Endothelial cell of umbilical vein (primary cell): ENCODE measurements around the gene EMC6. TPM values are rescaled to one million over a fixed set of nuclear protein-coding genes. Genes with fewer than 3 reads are reported as not detected.
A peak's percentile ranks its signal among the peaks of the same experiment; 100 is the strongest.

Experiments used
- BruUV-seq: library from RNA; stranded (reverse); fragments of 400-500 nt; replicated peaks from 2 replicates; lab custom pipeline; 2021; lab: Mats Ljungman, UMichigan
- CTCF ChIA-PET: fragments of 300-600, 350-600 bp; sonication (Branson Sonifier 250); formaldehyde crosslinking; loops from one replicate; lab custom pipeline; 2021; ENCODE audit warnings: antibody characterized with exemption, inconsistent platforms; lab: Charles Lee
- POLR2A ChIA-PET: fragments of 300-600, 350-600 bp; sonication (Branson Sonifier 250); formaldehyde crosslinking; loops from one replicate; lab custom pipeline; 2021; ENCODE audit warnings: antibody characterized with exemption, inconsistent platforms; lab: Charles Lee
- DNase-seq: peaks from one replicate; pipeline ENCODE4 v3.0.0-alpha.2; 2011; ENCODE audit warnings: low read depth, low spot score
- FAIRE-seq: peaks from 2 replicates; lab custom pipeline; 2011; peaks lifted over from hg19 to GRCh38; lab: Jason Lieb, UNC
- H2AFZ ChIP-seq: 2 replicates; pipeline ENCODE4 v1.6.0; 2012; ENCODE audit warnings: low read depth, low read length, control low read depth, inconsistent platforms
- H3K27ac ChIP-seq: 2 replicates; pipeline ENCODE4 v1.5.1; 2011; ENCODE audit warnings: low read depth, mild to moderate bottlenecking, control low read depth, low read length, moderate library complexity; ENCODE audit not compliant: insufficient read depth
- H3K27me3 ChIP-seq, 2 experiments: 2 replicates each; pipeline versions ENCODE4 v1.6.0 to v1.6.1; 2011; ENCODE audit warnings: low read length in 2 of 2, mixed read lengths in 1 of 2; ENCODE audit not compliant: control insufficient read depth in 2 of 2, insufficient read depth in 2 of 2
- H3K36me3 ChIP-seq, 2 experiments: 2 replicates in 1 of 2; 3 replicates in 1 of 2; pipeline ENCODE4 v1.5.1; 2011; ENCODE audit warnings: low read length in 2 of 2, mild to moderate bottlenecking in 1 of 2, moderate library complexity in 1 of 2; ENCODE audit not compliant: control insufficient read depth in 2 of 2, insufficient read depth in 2 of 2; ENCODE audit errors: extremely low read depth in 1 of 2
- H3K4me1 ChIP-seq: 3 replicates; pipeline ENCODE4 v1.5.1; 2011; ENCODE audit warnings: mild to moderate bottlenecking, low read length; ENCODE audit not compliant: control insufficient read depth, insufficient read depth; ENCODE audit errors: extremely low read depth
- H3K4me2 ChIP-seq: 2 replicates; pipeline ENCODE4 v1.6.1; 2011; ENCODE audit warnings: low read length, control low read depth, mixed read lengths; ENCODE audit not compliant: insufficient read depth
- H3K4me3 ChIP-seq, 3 experiments: fragments of 200-600 bp in 1 of 3; sonication (generic), shearing (Covaris generic) in 1 of 3; replicated peaks in 1 of 3; 2 replicates each; pipeline ENCODE4 v1.5.1; 2011 to 2016; ENCODE audit warnings: control low read depth in 3 of 3, low read length in 3 of 3, mild to moderate bottlenecking in 2 of 3, inconsistent platforms in 1 of 3, low read depth in 1 of 3, moderate library complexity in 1 of 3; ENCODE audit not compliant: insufficient read depth in 1 of 3
- H3K79me2 ChIP-seq: 2 replicates; pipeline ENCODE4 v1.6.0; 2012; ENCODE audit warnings: low read length, inconsistent platforms; ENCODE audit not compliant: control insufficient read depth, insufficient read depth
- H3K9ac ChIP-seq: replicated peaks from 2 replicates; pipeline ENCODE3; 2011; ENCODE audit warnings: low read length, control low read depth; ENCODE audit not compliant: insufficient read depth; ENCODE audit errors: extremely low read depth
- H3K9me1 ChIP-seq: replicated peaks from 3 replicates; pipeline ENCODE4 v1.6.0; 2011; ENCODE audit warnings: mild to moderate bottlenecking, low read length; ENCODE audit not compliant: control insufficient read depth, insufficient read depth; ENCODE audit errors: extremely low read depth
- H3K9me3 ChIP-seq: replicated peaks from 2 replicates; pipeline ENCODE4 v1.5.1; 2012; ENCODE audit warnings: low read length, inconsistent platforms; ENCODE audit not compliant: control insufficient read depth, insufficient read depth
- H4K20me1 ChIP-seq: replicated peaks from 2 replicates; pipeline ENCODE3; 2011; ENCODE audit warnings: mild to moderate bottlenecking, low read length; ENCODE audit not compliant: control insufficient read depth, insufficient read depth; ENCODE audit errors: extremely low read depth
- CTCF ChIP-seq, 2 donors: IDR thresholded peaks; 1 replicate in 1 of 2; 2 replicates in 1 of 2; pipeline ENCODE4 v1.5.1; 2011; ENCODE audit warnings: low read length in 2 of 2, mild to moderate bottlenecking in 2 of 2, moderate library complexity in 2 of 2, control low read depth in 1 of 2, inconsistent platforms in 1 of 2, low read depth in 1 of 2; ENCODE audit not compliant: insufficient read depth in 1 of 2; ENCODE audit errors: extremely low read depth in 1 of 2
- EZH2 ChIP-seq: IDR thresholded peaks from 2 replicates; pipeline ENCODE4 v1.6.1; 2012; ENCODE audit warnings: borderline replicate concordance, low read depth, mild to moderate bottlenecking, moderate library complexity, low read length, inconsistent platforms; ENCODE audit not compliant: severe bottlenecking
- FOS ChIP-seq: IDR thresholded peaks from 2 replicates; pipeline ENCODE4 v1.6.1; 2011; ENCODE audit warnings: mild to moderate bottlenecking, low read length, moderate library complexity, borderline replicate concordance; ENCODE audit not compliant: insufficient read depth
- GATA2 ChIP-seq: IDR thresholded peaks from 2 replicates; pipeline ENCODE4 v1.7.0; 2011; ENCODE audit warnings: low read depth, mild to moderate bottlenecking, moderate library complexity, mixed read lengths, low read length; ENCODE audit not compliant: insufficient read length, insufficient read depth
- JUN ChIP-seq: IDR thresholded peaks from 2 replicates; pipeline ENCODE4 v1.6.1; 2011; ENCODE audit warnings: borderline replicate concordance, low read depth; ENCODE audit not compliant: insufficient read length, insufficient read depth
- MYC ChIP-seq: IDR thresholded peaks from one replicate; pipeline ENCODE4 v1.6.1; 2011; ENCODE audit warnings: mild to moderate bottlenecking, low read depth, low read length
- POLR2A ChIP-seq: IDR thresholded peaks from 2 replicates; pipeline ENCODE4 v1.6.1; 2012; ENCODE audit warnings: low read depth, mild to moderate bottlenecking, control low read depth, low read length
- POLR2AphosphoS5 ChIP-seq: IDR thresholded peaks from 2 replicates; pipeline ENCODE4 v1.6.1; 2012; ENCODE audit warnings: low read depth, mild to moderate bottlenecking, control low read depth, low read length, moderate library complexity; ENCODE audit not compliant: insufficient read depth
- dilution Hi-C: fragments of 300-500 bp; cut with MboI; formaldehyde crosslinking; loops from one replicate; pipeline ENCODE4 v1.15.0; 2019; ENCODE audit warnings: low sequenced_read_pairs; ENCODE audit not compliant: extremely low pct_ligation_motif_present
- intact Hi-C: fragments of 100-400 bp; cut with micrococcal nuclease; formaldehyde crosslinking; loops from one replicate; pipeline ENCODE4 v1.10.0; 2022
- polyA plus RNA-seq, 4 experiments: library from polyadenylated mRNA; depleted of rRNA in 3 of 4; stranded (reverse) in 3 of 4; unstranded in 1 of 4; fragments of >200 nt; gene quantifications; 2 replicates each; pipeline versions ENCODE4 v1.2.1 to v1.2.3, GENCODE V29; 2011 to 2012; ENCODE audit warnings: missing spikeins in 1 of 4
- total RNA-seq: library from RNA; stranded (reverse); gene quantifications from 2 replicates; pipeline ENCODE4 v1.2.3, GENCODE V29; 2021
- TF ChIP-seq, protein P1 (sequence below): IDR thresholded peaks from 2 replicates; pipeline ENCODE4 v1.6.1; 2011; ENCODE audit not compliant: insufficient read depth, insufficient read length

The EMC6 gene
- total and polyA plus RNA-seq, 2 donors (not counting 3 experiments of a cell fraction or from before 2014, with no cell fraction given): 54.0 to 105 TPM

- dilution Hi-C loops: no loop called here
- Histone ChIP-seq H2AFZ (peak overlapping the region; percentile 88), H3K9me3 (no peaks in the 10 kb centered on the region), H3K9me1 (no peaks in the 10 kb centered on the region), H4K20me1 (no peaks in the 10 kb centered on the region), H3K4me3 (peak overlapping the region; percentile 65 to 83 (median 71)), H3K27me3 (no peaks in the 10 kb centered on the region), H3K4me2 (peak overlapping the region; percentile 96), H3K79me2 (peaks cover 20% of the 10 kb centered on the region), H3K4me1 (peaks cover 12% of the 10 kb centered on the region), H3K36me3 (peaks cover 0 to 3% of the 10 kb centered on the region in 2 experiments), H3K9ac (peak overlapping the region; percentile 99), H3K27ac (peak overlapping the region; percentile 90)
- FAIRE-seq (peak; percentile 31), DNase-seq (no peak)
- CTCF ChIA-PET: interaction anchor here (0.9 to 2.5 kb wide), 6 partner anchors 11 to 588 kb away, joined by 4 to 15 read pairs (median 6); partner anchors contain the start of genes P2RX5 and TAX1BP3
- BruUV-seq: TSS peak; percentile 41
- TF ChIP-seq GATA2 (no peak), POLR2A (no peak), FOS (no peak), JUN (no peak), CTCF (IDR thresholded peaks at IDR 0.05; ENCODE audit: extremely low read depth in 1 of 2, insufficient read depth in 1 of 2, low read depth in 1 of 2, low read length in 2 of 2) (no peak), MYC (no peak), EZH2 (no peak), POLR2AphosphoS5 (no peak)
- TF ChIP-seq, protein P1, sequence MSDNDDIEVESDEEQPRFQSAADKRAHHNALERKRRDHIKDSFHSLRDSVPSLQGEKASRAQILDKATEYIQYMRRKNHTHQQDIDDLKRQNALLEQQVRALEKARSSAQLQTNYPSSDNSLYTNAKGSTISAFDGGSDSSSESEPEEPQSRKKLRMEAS: no peak
- POLR2A ChIA-PET: interaction anchor here (2.1 kb wide), 1 partner anchor 30 kb away, joined by 18 read pairs; no protein-coding TSS in a partner anchor
- intact Hi-C loops: loop anchor here (1.0 kb wide), 1 partner anchor 31 kb away; the partner anchor contains the start of genes EMC6 and TAX1BP3
These were observed 31.7 kb upstream of the EMC6 start for GRCh38 chr17:3636908-3637373.
